ENCODE results near the gene C1orf21.

GRCh38 chr1:184518736-184519357, 132.0 kb downstream of the C1orf21 start:
- TF ChIP-seq BHLHE40 (IDR thresholded peaks at IDR 0.05; ENCODE audit: low read depth, low read length), result no peak
- TF ChIP-seq CTCF (conservative IDR thresholded peaks at IDR 0.05; ENCODE audit: low read depth, low read length), result no peak
- TF ChIP-seq CEBPB (IDR thresholded peaks at IDR 0.05; ENCODE audit: low read depth, low read length), result no peak
- no peak for TF ChIP-seq SMC3 (IDR thresholded peaks at IDR 0.05; ENCODE audit: low read depth, low read length)
- TF ChIP-seq POLR2A (IDR thresholded peaks at IDR 0.05; ENCODE audit: low read depth, low read length), result no peak
